Keratinocyte (primary cell): ENCODE measurements around the gene MYL5. TPM values are rescaled to one million over a fixed set of nuclear protein-coding genes. Genes with fewer than 3 reads are reported as not detected.

Source experiments
- DNase-seq: peaks from one replicate; pipeline ENCODE4 v3.0.0-alpha.2; 2011; ENCODE audit warnings: low read depth, missing footprints, low spot score
- FAIRE-seq: peaks from 2 replicates; lab custom pipeline; 2011; peaks lifted over from hg19 to GRCh38; lab: Jason Lieb, UNC
- H2AFZ ChIP-seq: 2 replicates; pipeline ENCODE4 v1.6.0; 2012; ENCODE audit warnings: low read length, control low read depth, inconsistent platforms; ENCODE audit not compliant: control insufficient read depth
- H3K27ac ChIP-seq: 2 replicates; pipeline ENCODE4 v1.5.1; 2011; ENCODE audit warnings: low read length; ENCODE audit not compliant: control insufficient read depth, insufficient read depth
- H3K27me3 ChIP-seq: 3 replicates; pipeline ENCODE4 v1.6.0; 2011; ENCODE audit warnings: low read length; ENCODE audit not compliant: control insufficient read depth, insufficient read depth; ENCODE audit errors: extremely low read depth
- H3K36me3 ChIP-seq, 2 experiments: 2 replicates in 1 of 2; 3 replicates in 1 of 2; pipeline ENCODE4 v1.5.1; 2011; ENCODE audit warnings: low read length in 2 of 2, mild to moderate bottlenecking in 1 of 2; ENCODE audit not compliant: control insufficient read depth in 2 of 2, insufficient read depth in 2 of 2; ENCODE audit errors: extremely low read depth in 1 of 2
- H3K4me1 ChIP-seq: 3 replicates; pipeline ENCODE4 v1.5.1; 2011; ENCODE audit warnings: low read length; ENCODE audit not compliant: control insufficient read depth, insufficient read depth; ENCODE audit errors: extremely low read depth
- H3K4me2 ChIP-seq: 3 replicates; pipeline ENCODE4 v1.6.0; 2011; ENCODE audit warnings: low read depth, low read length; ENCODE audit not compliant: control insufficient read depth, insufficient read depth; ENCODE audit errors: extremely low read depth
- H3K4me3 ChIP-seq, 3 experiments: fragments of 200-600 bp in 1 of 3; sonication (generic) in 1 of 3; 2 replicates in 2 of 3; 3 replicates in 1 of 3; pipeline ENCODE4 v1.5.1; 2011 to 2016; ENCODE audit warnings: low read length in 3 of 3, mild to moderate bottlenecking in 3 of 3, control low read depth in 2 of 3, inconsistent platforms in 1 of 3, low read depth in 1 of 3, mixed read lengths in 1 of 3, mixed run types in 1 of 3, moderate library complexity in 1 of 3; ENCODE audit not compliant: control insufficient read depth in 2 of 3, insufficient read depth in 2 of 3; ENCODE audit errors: extremely low read depth in 1 of 3
- H3K79me2 ChIP-seq: 2 replicates; pipeline ENCODE4 v1.6.0; 2012; ENCODE audit warnings: low read length; ENCODE audit not compliant: control insufficient read depth, insufficient read depth
- H3K9ac ChIP-seq: 3 replicates; pipeline ENCODE4 v1.6.0; 2011; ENCODE audit warnings: low read length; ENCODE audit not compliant: control insufficient read depth, insufficient read depth; ENCODE audit errors: extremely low read depth
- H3K9me1 ChIP-seq: 3 replicates; pipeline ENCODE4 v1.6.0; 2011; ENCODE audit warnings: low read length; ENCODE audit not compliant: control insufficient read depth, insufficient read depth; ENCODE audit errors: extremely low read depth
- H3K9me3 ChIP-seq: 2 replicates; pipeline ENCODE4 v1.5.1; 2012; ENCODE audit warnings: low read depth, low read length; ENCODE audit not compliant: control insufficient read depth
- H4K20me1 ChIP-seq: 3 replicates; pipeline ENCODE4 v1.6.0; 2011; ENCODE audit warnings: low read length; ENCODE audit not compliant: control insufficient read depth, insufficient read depth; ENCODE audit errors: extremely low read depth
- CTCF ChIP-seq, 3 experiments: IDR thresholded peaks in 1 of 3; conservative IDR thresholded peaks in 1 of 3; optimal IDR thresholded peaks in 1 of 3; 2 replicates in 2 of 3; 3 replicates in 1 of 3; pipeline versions ENCODE3 to v1.5.1; 2011; ENCODE audit warnings: low read length in 3 of 3, mild to moderate bottlenecking in 3 of 3, moderate library complexity in 2 of 3, control low read depth in 1 of 3, inconsistent platforms in 1 of 3; ENCODE audit not compliant: insufficient read depth in 2 of 3; ENCODE audit errors: extremely low read depth in 1 of 3
- EZH2 ChIP-seq: IDR thresholded peaks from one replicate; pipeline ENCODE4 v1.6.1; 2012; ENCODE audit warnings: inconsistent platforms, mild to moderate bottlenecking, low read length, moderate library complexity
- dilution Hi-C: fragments of 300-500 bp; cut with MboI; formaldehyde crosslinking; loops from one replicate; pipeline ENCODE4 v1.7.0; 2020; ENCODE audit warnings: low sequenced_read_pairs; ENCODE audit not compliant: extremely low pct_ligation_motif_present
- polyA plus RNA-seq, 5 experiments: library from polyadenylated mRNA; depleted of rRNA in 3 of 5; stranded (reverse) in 3 of 5; stranded (forward) in 1 of 5; unstranded in 1 of 5; fragments of >200 nt; gene quantifications; 1 replicate in 1 of 5; 2 replicates in 3 of 5; 3 replicates in 1 of 5; pipeline versions ENCODE4 v1.2.1 to v1.2.3, GENCODE V29; 2011 to 2012; ENCODE audit warnings: missing spikeins in 2 of 5, low read depth in 1 of 5, low replicate concordance in 1 of 5

Gene MYL5
- polyA plus RNA-seq, 1 donor (not counting 4 experiments of a cell fraction or from before 2014, with no cell fraction given), result 8.0 TPM

DNA sequence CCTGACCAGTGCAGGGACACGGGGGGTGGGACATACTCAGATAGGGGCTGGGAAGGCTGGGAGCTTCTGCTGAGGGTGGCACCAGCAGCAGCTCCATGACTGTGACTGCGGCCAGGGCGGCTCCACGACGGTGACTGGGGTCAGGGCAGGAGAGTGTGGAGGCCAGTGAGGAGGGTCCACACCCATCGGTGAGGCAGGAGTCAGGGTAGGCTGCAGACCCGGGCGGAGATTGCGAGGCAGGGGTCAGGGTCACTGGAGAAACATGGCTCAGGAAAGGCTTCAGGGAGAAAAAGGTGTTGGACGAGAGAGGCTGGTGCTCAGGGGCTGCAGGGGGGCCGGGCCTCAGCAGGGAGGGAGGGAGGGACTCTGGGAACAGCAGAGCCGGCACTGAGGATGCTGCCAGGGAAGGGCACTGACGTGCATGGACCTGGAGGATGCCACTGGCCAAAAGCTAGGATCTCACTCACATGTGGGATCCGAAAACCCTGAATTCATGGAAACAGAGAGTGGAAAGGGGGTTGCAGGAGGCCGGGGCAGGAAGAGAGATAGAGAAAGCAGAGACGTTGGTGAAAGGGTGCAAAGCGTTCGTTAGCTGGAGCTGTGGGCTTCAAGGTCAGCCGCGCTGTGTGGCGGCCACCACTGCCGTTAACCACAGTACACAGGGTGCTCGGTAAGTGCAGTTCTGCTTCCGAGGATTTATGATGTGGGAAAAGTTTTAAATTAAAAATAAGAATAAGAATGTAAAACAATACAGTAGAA lies 22.3 kb upstream of the MYL5 start:
- H4K20me1 ChIP-seq, result no peaks in the 10 kb centered on the region
- H2AFZ ChIP-seq, result no peak overlapping the region
- H3K9ac ChIP-seq, result no peak overlapping the region
- DNase-seq (no peak), FAIRE-seq (no peak)
- H3K79me2 ChIP-seq, result no peaks in the 10 kb centered on the region
- H3K27me3 ChIP-seq, result peaks cover 18% of the 10 kb centered on the region
- H3K27ac ChIP-seq, result no peak overlapping the region
- no peak overlapping the region for H3K4me3 ChIP-seq
- no peak for TF ChIP-seq CTCF (optimal IDR thresholded peaks at IDR 0.05 in 1 of 3, IDR thresholded peaks at IDR 0.05 in 1 of 3, conservative IDR thresholded peaks at IDR 0.05 in 1 of 3; ENCODE audit: extremely low read depth in 1 of 3, insufficient read depth in 2 of 3, low read length in 3 of 3)
- no peak for TF ChIP-seq EZH2
- no peak overlapping the region for H3K4me2 ChIP-seq
- dilution Hi-C loops, result no loop called here
- no peaks in the 10 kb centered on the region for H3K9me1 ChIP-seq
- no peaks in the 10 kb centered on the region for H3K9me3 ChIP-seq
- no peaks in the 10 kb centered on the region for H3K4me1 ChIP-seq
- H3K36me3 ChIP-seq, result no peaks in the 10 kb centered on the region

DNA sequence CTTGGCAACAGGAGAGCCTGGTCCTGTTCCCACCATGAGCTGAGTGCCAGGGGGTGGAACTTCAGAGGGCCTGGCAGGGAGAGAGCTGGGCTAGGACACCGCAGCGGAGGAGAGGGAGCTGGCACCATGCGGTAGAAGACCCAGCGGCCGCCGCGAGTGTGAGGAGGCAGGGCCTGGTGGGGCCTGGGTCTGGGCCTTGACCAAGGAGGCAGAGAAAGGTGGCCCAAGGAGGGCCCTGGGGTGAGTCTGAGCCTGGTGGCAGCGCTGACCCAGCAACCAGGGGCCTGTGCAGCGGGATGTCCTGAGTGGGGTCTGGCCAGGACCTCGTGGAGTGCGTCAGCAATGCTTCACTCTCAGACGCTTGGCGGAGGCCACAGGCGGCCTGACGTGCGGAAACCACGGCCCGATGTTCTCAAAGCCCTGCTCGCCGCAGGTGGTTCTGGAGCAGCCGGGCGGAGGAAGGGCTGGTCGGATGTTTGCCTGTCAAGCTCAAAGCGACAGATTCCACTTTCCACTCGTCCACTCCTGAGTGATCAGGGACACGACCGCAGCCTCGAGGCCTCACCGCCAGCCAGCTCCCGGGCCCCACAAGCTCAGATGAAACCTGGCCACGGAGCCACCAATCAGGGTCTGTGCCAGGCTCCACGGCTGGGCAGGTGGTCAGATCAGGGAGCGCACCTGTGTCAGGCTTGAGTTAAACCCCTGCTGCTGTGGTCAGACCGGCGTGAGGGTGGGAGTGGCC lies 21.1 kb upstream of the MYL5 start:
- FAIRE-seq, result no peak
- Histone ChIP-seq H2AFZ (no peak overlapping the region), H3K9me3 (no peaks in the 10 kb centered on the region), H3K4me1 (no peaks in the 10 kb centered on the region), H3K9ac (no peak overlapping the region), H3K4me2 (no peak overlapping the region), H3K9me1 (no peaks in the 10 kb centered on the region), H3K36me3 (no peaks in the 10 kb centered on the region), H3K27me3 (peaks cover 18% of the 10 kb centered on the region), H3K27ac (no peak overlapping the region), H3K4me3 (no peak overlapping the region), H3K79me2 (no peaks in the 10 kb centered on the region), H4K20me1 (no peaks in the 10 kb centered on the region)
- TF ChIP-seq EZH2 (no peak), CTCF (optimal IDR thresholded peaks at IDR 0.05 in 1 of 3, IDR thresholded peaks at IDR 0.05 in 1 of 3, conservative IDR thresholded peaks at IDR 0.05 in 1 of 3; ENCODE audit: extremely low read depth in 1 of 3, insufficient read depth in 2 of 3, low read length in 3 of 3) (no peak)
- DNase-seq, result no peak
- dilution Hi-C loops, result no loop called here
